Stimulated activated CD4-positive, alpha-beta T cell treated with anti-CD3 and anti-CD28 coated beads, Interleukin-15, amount 100 ng/mL, for 48 hours (primary cell): ENCODE results near the gene STARD13.
"Not testable (repeated sequence)": the region's sequence is repeated elsewhere in the genome, so short reads cannot be mapped to it uniquely, and the experiment has no call there.

ENCODE experiments used
- DNase-seq, 2 donors: peaks; one replicate each; pipeline ENCODE4 v3.0.0-alpha.2; 2020; ENCODE audit warnings: low read depth in 2 of 2

STARD13 gene

DNA sequence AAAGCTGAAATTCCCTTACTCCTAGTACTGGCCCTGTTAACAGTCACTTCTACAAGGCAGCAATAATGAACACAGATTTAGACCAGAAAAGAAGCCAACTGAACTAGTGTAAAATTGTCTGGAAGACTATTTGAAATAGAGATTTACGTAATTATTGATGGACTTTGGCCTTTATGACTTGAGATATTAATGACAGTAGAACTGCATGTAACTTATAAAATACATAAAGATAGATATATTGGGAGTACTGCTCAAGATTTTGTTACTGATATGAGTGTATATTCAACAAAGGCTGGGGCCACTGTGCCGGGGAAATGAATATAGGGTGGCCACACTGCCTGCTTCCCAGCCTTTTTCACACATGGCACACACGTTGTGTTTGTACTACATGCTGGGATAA, 88.8 kb downstream of the STARD13 start:
- DNase-seq, result no peak

DNA sequence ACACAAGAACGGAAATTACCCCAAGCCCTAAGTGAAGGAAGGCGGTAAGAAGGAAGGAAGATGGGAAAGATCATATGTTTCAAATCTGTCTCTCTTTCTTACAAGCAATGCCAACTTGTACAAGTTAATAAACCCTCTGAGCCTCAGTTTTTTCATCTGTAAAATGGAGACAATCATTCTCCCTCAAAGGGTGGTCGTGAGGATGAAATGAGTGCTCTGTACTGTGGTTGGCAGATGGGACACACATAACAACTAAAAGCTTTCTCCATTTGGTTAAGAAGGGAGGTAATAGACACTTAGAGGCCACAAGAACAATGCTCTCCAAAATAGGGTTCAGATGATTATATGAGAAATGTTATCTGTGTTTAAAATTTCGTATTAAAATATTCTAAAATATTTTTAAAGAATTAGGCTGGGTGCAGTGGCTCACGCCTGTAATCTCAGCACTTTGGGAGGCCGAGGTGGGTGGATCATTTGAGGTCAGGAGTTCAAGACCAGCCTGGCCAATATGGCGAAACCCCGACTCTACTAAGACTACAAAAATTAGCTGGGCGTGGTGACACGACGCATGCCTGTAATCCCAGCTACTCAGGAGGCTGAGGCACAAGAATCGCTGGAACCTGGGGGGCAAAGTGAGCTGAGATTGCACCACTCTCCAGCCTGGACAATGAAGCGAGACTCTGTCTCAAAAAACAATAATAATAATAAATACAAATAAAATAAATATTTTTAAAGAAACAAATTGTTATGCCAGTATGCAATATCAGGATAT, 89.7 kb downstream of the STARD13 start:
- no peak for DNase-seq

DNA sequence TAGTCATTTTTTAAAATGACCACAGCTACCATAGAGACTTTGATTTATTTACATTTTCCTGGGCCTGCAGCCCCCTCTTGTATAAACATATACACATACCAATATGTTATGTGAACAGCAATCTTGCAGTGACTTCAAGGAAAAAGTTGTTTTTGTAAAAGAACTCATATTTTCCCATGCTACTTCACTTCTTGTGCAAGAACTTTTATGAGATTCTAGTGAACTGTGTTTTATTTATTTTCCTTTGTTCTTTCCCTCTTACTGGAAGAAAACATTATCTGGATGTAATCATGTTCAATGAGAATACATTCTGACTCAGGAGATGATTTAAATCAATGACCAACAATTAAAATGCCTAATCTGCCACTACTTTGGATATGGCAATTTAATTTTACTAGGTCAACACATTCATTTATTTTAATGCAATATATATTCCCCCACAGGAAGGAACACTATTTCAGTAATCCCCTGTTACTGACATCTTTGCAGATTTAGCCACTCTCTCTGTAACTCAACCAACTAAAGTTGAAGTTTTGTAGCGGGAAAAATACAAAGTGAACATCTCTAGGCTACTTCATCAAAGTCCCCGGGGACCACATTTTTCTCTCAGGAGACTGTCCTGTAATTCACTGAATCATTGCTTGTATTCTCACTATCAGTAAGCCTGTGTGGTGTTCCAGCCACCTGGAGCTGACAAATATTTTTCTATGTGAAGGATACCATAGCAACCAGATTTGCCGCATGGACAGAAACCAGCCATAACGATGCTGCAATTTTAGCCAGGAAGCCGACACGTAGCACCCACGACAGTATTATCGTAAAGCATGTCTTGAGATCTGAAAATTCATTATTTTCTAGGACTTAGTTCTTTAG, 90.5 kb downstream of the STARD13 start:
- no peak for DNase-seq

DNA sequence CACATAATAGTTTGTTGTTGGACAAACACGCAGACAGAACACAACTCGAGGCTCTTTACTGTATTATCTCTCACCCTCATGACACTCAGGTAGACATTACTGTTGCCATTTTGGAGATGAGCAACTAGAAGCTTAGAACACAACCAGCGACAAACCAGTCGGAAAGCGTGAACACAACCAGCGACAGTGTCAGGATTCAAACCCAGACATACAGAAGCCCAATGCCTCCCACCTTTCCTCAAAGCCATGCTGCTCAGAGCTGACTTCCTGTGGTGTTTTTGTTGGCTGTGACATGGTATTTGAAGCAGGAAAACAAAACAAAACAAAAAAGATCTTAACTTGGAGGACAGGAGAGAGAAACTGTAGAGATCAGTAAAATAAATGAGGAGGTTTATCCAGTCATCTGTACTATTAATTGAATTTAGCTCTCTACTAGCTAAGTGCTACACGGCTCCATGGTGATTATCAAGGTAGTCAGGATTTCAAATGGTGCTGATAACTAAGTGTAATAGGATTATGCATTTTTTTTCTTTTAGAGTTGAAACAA, 92.1 kb downstream of the STARD13 start:
- no peak for DNase-seq

DNA sequence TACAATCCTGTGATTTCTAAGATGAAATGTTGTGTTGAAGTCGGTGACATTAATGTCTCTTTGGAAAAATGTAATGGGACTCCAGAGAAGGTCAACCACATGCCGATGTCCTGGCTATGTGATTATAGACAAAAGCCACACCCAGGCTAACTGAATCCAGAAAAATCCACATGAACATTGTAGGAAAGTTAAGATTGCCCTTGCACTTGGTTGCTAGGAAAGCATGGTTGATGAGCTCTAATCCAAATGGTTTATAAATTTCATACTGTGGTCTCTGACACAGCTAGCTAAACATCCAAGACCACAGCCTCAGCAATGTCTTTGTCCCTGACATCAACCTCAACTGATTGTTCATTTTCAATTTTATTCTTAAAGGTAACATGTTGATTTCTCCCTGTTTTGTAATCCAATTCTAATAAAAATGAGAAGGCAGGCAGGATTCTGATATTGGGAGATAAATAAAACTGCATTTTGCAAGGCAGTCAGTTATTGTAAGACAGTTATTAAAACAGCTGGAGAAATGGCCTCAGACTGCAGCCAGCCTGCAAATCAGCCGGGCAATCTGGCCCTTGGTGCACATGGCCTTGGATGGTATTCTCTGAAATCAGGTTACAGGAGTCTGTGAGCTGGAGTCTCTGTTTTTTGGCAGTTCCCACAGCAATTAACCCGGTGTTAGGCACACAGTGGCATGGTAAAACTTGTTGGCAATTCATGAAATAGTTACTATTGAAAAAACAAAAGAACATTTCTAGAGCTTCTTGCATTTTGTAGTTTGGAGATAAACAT, 93.9 kb downstream of the STARD13 start:
- no peak for DNase-seq

DNA sequence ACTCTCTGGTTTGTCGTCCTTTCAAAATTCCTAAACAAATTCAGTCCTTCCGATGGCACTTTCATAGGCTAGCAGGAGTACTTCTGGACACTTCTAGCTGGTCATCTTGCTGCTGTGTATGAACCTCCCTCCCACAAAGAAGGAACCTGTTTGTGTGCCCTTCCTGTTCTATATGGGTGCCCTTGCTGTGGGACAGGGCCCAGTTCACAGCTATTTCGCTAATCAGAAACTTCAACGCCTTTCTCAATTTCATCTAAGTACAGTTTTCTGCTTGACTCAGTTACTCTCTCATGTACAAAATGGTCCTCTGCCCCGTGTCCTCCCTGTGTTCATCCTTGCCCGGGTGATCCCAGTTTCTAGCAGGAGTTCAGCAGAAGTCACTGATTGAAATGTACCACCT, 96.1 kb downstream of the STARD13 start:
- DNase-seq, result no peak

DNA sequence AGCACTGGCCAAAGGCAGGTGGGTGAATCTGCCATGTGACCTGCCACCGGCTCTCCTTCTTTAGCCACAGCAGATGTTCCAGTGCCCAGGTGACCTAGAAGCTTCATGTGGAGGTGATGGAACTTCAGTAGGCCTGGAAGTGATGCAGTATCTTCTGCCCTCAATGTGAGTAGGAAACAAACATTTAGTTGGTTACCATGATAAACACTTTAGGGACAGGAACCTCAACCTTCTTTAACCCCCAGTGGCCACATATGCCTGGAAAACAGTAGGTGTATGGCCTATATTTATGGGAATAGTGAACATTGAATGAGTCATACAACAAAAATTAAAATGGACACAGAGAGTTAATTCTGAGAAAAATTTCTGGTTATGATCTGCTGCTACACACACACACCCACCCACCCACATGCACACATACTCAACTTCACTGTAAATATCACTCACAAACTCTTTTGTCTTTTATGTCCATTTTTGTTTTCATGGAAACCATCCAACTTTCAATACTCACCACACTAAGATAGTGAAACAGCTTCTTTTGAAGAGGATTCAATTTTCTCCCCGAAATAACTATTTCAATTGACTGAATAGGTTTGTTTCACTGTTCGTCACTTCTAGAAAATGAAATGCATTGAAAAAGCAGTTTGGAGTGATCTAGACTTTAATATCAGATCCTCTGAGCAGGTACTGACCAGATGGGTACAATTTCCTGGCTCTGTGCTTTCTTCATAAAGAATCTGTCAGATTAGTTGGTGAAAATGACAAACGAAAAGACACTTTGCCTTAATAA, 97.3 kb downstream of the STARD13 start:
- no peak for DNase-seq

DNA sequence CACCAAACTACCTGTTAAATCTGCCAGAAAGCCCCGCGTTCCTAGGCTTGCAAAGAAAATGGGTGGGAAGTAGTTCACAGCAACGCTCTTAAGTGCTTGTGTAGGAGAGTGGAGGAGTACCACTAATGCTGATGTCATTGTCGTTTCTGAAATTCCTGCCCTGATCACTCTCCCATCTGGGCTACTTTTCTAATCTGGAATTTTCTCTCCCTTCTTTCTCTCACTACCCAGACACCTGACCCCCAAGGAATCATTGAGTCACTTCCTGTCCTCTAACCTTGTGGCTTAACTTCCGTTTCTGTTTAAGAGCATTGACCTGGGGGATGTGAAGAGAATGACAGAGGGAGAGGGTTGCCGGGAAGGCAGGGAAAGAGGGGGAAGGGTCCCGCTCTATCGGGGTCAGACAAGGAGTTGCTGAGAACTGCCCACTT, 98.7 kb downstream of the STARD13 start:
- no peak for DNase-seq

DNA sequence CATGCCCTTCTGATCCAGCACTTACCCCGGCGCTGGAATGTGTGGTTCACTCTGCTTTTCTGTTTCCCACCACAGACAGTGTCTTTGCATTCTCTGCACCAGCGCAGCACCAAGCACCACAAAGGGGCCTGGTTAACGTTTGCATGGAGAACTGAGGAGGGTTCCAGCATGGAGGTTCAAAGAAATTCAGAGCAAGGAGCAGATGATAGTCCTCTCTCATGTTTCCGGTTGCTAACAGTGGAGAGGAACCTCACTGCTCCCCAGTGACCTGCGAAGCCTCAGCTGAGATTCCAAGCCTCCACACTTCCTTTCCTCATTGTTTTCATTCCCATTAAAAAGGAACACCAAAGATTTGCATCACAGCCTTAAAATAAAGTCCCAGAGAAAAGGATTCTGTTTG, 99.7 kb downstream of the STARD13 start:
- DNase-seq, result no peak

DNA sequence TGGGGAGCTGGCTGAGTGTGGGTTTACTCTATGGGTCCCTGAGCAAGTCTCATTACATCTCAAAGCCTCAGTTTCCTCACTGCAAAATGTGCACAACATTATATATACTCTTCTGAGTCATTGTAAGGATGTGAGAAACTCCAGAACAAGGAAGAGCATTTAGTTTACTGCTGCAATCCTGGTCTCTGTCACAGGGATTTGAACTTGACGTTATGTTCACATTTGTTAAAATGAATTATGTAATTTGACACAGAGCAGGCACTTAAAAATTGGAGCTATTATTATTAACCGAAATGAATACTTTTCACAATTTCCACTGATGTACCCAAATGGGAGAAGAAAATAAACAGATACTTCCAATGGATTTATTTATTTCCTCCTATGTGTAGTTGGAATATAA, 101.0 kb downstream of the STARD13 start:
- DNase-seq, result no peak

DNA sequence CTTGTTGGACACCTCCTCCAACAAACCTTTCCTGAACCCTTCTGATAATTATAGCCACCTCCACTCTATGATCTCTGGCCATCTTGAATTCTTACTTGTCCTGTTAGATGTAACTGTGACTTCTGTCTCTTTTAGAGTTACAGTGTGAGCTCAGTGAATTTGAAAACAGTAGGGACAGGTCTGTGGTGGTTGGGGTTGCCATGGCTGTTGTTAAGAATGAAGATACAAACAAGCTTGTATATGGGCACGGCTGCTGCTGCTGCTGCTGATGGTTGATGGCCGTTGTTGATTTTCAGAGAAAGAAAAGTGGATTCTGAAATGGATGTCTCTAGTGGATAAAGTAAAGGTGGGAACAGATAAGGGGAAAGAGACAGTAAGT, 101.5 kb downstream of the STARD13 start:
- no peak for DNase-seq

DNA sequence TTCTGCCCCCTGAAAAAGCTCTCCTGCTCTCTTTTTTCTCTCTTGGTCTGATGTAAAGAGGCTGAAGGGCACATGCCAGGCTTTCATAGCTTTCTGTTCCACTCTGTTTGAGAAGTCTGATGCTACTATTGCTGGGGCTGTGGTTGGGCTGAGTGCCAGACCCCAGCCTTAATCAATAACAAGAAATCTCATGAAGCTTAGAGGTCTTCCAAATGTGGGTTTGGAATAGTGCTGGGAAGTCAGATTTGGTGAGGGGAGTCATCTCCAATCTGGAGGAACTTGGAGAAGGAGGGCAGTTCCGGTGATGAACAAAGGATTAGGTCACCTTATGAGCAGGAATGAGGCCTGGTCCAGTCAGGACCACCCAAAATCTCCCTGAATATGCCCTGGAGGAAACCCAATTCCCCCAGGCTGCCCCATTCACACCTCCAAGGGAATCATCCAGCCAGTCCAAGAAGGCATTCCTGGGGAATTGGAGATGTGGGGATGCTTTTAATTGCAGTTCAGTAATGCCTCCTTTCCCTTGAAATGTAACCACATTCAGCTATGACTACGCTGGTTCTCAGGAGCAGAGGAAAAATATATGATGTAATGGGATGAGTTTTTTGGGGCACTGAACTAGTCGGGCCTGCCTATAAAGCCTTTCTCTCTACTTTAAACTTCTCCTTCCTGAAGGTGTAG, 102.0 kb downstream of the STARD13 start:
- DNase-seq, result no peak

DNA sequence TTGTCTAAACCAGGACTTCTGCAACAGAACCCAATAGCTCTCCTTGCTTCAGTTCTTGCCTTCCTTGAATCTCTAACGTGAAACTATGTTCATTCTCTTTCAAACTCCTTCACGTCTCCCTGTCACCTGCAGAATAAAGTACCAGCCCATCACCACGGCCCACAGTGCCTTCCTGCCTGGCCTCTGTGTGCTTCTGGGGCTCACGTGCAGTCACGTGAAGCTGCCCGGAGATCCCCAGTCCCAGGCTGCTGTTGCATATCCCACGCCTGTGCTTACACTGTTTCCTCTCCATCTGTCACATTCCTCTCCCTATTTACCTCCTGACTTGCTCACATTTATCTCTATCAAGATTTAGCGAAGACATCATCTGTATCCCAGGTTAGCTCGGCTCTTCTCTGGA, 102.8 kb downstream of the STARD13 start:
- no peak for DNase-seq

DNA sequence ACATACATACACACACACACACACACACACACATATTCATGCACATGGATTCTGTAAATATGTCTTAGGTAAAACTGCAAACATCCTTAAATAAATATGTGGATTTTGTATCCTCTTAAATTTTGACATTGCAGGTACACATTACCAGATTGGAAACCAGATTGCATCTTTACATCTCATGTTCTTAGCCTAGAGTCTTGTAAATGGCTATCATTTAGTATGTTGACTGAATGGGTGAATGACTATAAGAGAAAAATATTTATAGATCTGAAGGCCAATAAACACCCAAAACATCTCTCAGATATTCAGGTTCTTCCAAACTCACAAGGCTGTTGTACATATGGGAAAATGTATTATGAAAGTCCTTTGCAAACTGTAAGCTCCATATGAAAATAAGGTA, 104.3 kb downstream of the STARD13 start:
- no peak for DNase-seq

DNA sequence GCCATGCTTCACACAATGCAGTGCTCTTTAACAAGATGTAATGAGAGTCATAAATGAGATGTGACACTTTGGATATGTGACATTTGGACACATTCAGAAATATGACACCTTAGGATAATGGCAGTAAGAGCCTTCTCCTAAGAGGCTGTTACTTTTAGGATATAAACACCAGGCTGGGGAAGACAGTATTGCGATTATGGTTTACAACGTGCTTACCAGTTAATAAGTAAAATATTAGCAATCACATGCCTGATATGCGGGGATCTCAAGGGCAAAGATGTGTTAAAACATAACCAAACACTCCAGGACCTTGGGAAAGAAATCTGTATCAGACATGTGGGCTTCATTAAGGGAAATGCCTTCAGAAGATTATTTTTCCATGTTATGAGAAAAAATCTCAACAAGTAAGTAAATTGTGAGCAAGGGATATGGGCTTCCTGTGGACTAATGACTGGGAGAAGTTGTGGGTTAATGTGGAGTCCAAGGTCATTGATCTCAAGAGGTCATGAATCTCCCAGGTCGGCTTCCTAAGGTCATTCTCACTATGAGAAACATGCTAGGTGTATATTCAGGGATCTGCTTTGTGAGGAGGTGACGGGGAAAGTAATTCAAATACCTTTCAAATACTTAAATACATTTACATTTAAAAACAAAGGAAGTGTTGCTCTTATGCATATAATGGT, 105.3 kb downstream of the STARD13 start:
- no peak for DNase-seq

DNA sequence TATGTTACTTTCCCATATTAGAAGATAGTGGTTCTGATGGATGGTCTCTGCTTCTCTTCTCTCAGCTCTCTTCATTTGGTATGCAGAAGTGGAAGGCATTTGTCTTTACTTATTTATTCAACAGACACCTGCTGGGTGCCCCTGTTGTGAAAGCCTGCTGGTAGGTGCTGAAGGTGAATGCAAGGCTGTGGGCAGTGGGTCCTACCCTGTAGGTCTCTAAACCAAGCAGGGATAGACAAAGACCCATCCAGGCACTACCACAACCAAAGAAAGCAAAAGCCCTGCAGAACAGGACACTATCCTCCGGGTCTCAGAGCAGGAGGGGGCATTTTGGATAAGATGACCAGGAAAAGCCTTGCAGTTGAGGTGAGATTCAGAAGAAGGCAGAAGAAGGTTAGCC, 106.1 kb downstream of the STARD13 start:
- no peak for DNase-seq

DNA sequence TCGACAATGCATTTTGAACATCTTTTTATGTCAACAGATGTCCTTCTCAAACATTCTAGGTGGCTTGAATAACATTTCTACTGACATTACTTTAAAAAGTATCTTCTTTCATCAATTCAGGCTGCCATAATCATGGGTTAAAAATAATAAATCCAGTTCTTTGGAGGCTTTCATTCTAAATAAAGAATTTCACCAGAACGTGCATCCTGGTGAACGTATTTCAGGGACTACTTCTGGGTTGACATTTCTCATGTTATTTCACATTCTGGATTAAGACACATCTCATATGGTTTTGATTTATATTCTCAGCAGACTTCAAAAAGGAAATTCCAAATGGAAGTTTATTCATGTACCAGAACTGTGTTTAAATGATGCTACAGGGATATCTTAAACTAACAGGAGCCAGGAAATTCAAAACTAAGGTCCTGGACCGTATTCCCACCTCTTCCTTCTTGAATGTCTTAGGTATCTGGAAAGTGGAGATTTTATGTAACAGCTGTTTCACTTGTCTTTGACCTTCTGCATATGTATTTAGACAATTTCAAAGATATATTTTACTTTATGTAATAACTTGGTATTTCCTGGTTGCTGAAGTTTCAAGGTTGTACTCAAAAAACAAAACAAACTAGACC, 107.2 kb downstream of the STARD13 start:
- no peak for DNase-seq

DNA sequence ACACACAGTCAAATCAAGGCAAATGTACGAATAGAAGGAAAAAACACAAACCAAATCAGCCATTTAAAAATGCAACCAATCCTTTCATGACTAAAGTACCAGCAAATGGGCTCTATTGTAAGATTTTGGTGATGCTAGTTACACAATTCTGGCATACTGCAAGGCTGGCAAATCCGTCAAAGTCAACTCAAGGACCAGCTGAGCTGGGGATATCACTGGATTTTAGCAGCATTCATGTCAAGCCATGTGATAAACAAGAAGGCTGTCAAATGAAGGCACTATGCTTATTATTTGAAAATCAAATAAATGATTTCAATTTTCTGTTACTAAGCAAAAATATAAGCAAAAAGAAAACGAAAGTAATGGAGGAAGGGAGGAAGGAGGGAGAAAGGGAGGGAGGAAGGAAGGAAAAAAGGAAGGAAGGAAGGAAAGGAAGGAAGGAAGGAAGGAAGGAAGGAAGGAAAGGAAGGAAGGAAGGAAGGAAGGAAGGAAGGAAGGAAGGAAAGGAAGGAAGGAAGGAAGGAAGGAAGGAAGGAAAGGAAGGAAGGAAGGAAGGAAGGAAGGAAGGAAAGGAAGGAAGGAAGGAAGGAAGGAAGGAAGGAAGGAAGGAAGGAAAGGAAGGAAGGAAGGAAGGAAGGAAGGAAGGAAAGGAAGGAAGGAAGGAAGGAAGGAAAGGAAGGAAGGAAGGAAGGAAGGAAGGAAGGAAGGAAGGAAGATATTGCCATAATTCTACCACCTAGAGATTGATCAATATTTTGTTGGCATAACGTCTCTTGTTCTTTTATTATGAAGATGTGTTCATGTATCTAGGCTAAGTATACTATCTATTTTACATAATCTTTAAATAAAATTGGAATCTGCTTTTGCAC, 108.0 kb downstream of the STARD13 start:
- DNase-seq, result not testable (repeated sequence)

DNA sequence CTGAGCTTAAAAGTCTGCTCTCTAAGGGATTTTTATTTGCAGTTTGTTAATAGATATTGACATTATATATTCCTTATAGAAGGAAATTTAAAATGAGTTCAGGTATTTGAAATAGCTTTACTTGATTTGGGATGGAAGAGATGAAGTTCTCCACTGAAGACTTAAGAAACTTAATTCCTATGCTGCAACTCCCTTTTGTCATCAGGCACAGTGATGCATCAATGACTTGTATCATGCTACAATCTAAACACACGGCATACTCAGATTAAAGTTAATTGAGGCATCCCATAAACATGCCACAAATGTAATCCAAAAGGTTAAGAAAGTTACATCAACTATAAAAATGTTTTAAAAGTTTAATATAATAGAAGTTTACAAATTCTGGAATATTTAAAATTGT, 109.0 kb downstream of the STARD13 start:
- no peak for DNase-seq
